Hippocampal formation (tissue), 2 donors: ENCODE data around the gene NCOR1.
"Not testable (repeated sequence)": the region's sequence is repeated elsewhere in the genome, so short reads cannot be mapped to it uniquely, and the experiment has no call there.

Source experiments
- DNase-seq, 2 donors: peaks; one replicate each; lab custom pipeline; 2025; lab: John Stamatoyannopoulos, UW

The NCOR1 gene

GRCh38 chr17:16215273-16215964 lies at the start of gene NCOR1:
Gene NCOR1, minus strand, starts transcription at chr17:16215534. Its CDS starts 20,965 bp downstream, at chr17:16194569.
- peak; percentile 86 to 91 for DNase-seq

GRCh38 chr17:16262201-16262600 lies 46.9 kb upstream of the NCOR1 start:
- DNase-seq, result no peak

- no peak for DNase-seq
These were observed 45.7 kb upstream of the NCOR1 start for GRCh38 chr17:16261049-16261448.

DNA sequence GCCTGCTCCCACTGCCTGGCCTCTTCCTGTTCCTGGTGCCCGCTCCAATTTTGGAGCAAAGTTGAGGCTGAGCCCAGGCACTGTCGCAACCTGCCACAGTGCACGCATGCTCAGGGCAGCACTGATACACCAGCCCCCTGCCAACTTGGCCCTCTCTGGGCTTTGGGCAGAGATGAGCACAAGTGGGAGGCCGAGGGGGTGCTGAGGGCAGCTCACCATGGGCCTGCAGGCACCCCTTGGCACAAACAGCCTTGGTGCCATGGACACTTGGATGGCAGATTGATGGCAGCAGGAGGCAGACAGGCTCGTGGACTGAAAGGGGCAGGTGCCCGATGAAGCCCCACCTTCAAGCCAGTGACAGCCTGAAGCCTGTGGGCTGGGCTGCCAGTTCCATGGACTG lies 44.6 kb upstream of the NCOR1 start:
- DNase-seq, result no peak

- no peak for DNase-seq
These were observed 43.6 kb upstream of the NCOR1 start for GRCh38 chr17:16258901-16259300.

GRCh38 chr17:16255481-16255921 lies 40.2 kb upstream of the NCOR1 start:
- DNase-seq, result peak; percentile 51 to 76

DNA sequence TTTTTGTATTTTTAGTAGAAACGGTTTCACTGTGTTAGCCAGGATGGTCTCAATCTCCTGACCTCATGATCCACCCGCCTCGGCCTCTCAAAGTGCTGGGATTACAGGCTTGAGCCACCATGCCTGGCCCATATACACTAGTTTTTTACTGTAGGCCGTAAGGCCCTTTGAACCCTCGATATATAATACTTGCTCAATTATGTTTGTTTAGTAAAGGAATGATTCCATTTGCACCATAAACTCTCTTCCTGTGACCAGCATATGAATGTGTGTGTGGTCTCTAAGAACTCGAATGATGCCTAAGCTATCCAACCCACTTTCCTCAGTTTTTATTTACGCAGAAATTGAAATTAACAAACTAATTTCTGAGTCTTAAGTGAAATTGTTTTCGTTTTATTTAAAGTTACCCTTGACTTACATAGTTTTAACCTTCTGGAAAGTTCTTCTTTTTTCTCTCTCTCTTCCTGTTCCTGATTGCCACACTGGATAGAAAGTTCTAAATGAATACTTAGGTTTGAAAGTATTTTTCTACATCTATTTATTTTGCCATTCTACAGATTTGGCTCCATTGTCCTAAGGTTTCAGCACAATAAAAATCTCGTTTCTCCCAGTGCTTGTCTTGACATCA lies 39.6 kb upstream of the NCOR1 start:
- no peak for DNase-seq

GRCh38 chr17:16251556-16251955 lies 36.2 kb upstream of the NCOR1 start:
- DNase-seq, result no peak

GRCh38 chr17:16251043-16251442 lies 35.7 kb upstream of the NCOR1 start:
- DNase-seq, result no peak

DNA sequence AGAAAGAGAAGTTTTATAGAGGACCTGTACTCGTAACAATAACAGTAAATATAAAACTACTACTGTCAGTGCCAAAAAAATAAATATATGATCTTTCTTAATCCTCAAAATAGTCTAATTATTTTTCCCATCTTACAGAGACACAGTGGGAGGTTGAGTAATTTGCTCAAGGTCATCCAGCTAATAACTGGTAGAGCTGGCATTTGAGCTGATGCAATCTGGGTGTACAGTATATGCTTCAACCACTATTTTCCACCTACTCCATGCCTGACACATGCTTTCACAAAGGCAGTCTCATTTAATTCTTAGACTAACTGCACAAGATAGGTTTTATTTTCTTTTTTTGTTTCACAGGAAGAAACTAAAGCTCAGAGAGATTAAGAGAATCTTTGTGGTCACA lies 35.3 kb upstream of the NCOR1 start:
- no peak for DNase-seq

GRCh38 chr17:16247586-16247984 lies 32.3 kb upstream of the NCOR1 start:
- no peak for DNase-seq

DNA sequence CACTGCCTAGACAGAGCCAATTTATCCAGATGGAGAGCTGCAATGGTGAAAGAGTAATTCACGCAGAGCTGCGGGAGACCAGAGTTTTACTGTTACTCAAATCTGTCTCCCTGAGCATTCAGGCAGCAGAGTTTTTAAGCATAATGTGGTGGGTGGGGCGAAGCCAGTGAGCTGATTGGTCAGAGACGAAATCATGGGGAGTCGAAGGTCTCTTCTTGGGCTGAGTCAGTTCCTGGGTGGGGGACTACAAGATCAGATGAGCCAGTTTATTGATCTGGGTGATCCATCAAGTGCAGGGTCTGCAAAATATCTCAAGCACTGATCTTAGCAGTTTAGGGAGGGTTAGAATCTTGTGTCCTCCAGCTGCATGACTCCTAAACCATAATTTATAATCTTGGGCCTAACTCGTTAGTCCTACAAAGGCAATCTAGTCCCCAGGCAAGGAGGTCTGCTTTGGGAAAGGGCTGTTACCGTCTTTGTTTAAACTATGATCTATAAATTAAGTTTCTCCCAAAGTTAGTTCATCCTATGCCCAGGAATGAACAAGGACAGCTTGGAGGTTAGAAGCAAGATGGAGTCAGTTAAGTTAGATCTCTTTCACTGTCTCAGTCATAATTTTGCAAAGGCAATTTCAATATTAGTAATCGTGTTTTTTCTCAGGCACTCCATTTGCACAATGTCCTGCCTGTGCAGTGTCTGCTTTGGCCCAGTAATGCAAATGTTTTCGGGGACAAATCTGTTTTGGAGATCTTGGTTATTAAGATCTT lies 28.6 kb upstream of the NCOR1 start:
- no peak for DNase-seq

DNA sequence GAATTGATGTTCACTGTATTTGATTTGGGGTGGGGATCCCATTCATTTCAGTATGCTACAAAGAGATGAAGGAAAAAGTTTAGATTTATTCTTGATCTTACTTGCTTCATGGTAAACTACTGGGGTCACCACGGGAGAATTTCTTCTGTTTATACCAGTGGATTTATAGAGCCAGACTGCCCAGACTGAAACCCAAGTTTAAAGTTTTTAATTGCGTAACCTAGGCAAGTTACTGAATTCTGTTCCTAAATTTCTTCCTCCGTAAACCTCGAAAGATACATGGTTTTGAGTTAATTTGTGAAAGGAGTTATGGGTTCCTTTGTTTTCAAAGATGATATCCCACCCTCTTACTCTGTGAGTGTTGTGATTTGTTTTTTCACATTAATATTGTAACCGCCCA lies 28.1 kb upstream of the NCOR1 start:
- DNase-seq, result no peak

- DNase-seq, result no peak
These were observed 26.6 kb upstream of the NCOR1 start for GRCh38 chr17:16241906-16242399.

- no peak for DNase-seq
These were observed 24.6 kb upstream of the NCOR1 start for GRCh38 chr17:16239931-16240330.

- DNase-seq, result no peak
These were observed 17.1 kb upstream of the NCOR1 start for GRCh38 chr17:16232391-16232790.

- DNase-seq, result not testable (repeated sequence)
These were observed 14.7 kb upstream of the NCOR1 start for GRCh38 chr17:16229912-16230561.

DNA sequence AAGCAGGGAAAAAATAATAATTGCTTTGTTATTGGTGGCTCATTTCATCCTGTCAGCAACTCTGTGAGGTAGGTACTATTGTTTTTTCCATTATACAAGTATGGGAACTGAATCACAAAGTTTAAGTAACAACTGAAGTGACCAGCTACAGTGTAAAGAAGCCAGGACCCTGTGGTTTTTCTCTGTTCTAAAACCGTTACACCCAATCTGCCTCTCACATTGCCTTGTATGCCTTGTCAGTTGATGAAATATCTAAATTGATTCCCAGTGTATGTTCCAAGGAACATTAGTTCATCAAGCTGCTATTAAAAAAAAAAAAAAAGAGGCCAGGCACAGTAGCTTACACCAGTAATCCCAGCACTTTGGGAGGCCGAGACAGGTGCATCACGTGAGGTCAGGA lies 7.1 kb upstream of the NCOR1 start:
- no peak for DNase-seq

DNA sequence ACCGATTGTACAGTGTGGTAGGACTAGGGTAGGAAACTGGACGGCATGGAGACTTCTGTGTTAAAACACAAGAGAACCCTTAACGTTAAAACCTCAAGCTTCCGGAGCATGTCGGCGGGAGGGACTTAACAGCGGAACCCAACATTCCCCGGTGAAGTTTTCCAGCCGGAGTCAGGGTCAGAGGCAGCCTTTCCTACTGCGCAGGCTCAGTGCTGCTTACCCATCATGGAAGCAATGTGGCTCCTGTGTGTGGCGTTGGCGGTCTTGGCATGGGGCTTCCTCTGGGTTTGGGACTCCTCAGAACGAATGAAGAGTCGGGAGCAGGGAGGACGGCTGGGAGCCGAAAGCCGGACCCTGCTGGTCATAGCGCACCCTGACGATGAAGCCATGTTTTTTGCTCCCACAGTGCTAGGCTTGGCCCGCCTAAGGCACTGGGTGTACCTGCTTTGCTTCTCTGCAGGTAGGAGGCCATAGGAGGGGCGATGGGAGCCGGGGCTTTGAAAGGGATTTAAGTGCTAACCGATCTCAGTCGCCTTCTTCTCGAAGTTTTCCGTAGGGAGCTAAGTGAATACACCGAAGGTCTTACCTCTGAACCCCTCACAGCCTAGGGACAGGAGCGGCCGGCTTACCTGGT lies 1.8 kb upstream of the NCOR1 start, which contains the start of gene PIGL:
Gene PIGL, plus strand, starts transcription at position 209 of the 634 bp plus-strand sequence. Its CDS starts 17 bp downstream, at position 226.
- peak; percentile 87 to 90 for DNase-seq

- not testable (repeated sequence) for DNase-seq
These were observed 1.1 kb upstream of the NCOR1 start for GRCh38 chr17:16216341-16217001.

GRCh38 chr17:16215965-16216316 lies 607 bp upstream of the NCOR1 start:
- DNase-seq, result no peak
